Activated naive CD4-positive, alpha-beta T cell treated with anti-CD3 and anti-CD28 coated beads for 36 hours (primary cell): ENCODE measurements around the gene GPR153. TPM values are rescaled to one million over a fixed set of nuclear protein-coding genes. Genes with fewer than 3 reads are reported as not detected.

Experiments used
- CTCF ChIA-PET: fragments of 350-600 bp; sonication (Branson Sonifier 250); formaldehyde crosslinking; loops from one replicate; lab custom pipeline; 2021; ENCODE audit warnings: antibody characterized with exemption; lab: Charles Lee
- DNase-seq: peaks from one replicate; pipeline ENCODE4 v3.0.0-alpha.2; 2020
- H3K27ac Mint-ChIP-seq: one replicate; pipeline ENCODE4 v1.8.0; 2021; ENCODE audit warnings: mild to moderate bottlenecking, mixed read lengths
- H3K27me3 Mint-ChIP-seq: one replicate; pipeline ENCODE4 v1.8.0; 2021; ENCODE audit warnings: low read depth, mixed read lengths
- H3K36me3 Mint-ChIP-seq: one replicate; pipeline ENCODE4 v1.8.0; 2021; ENCODE audit warnings: low read depth, mixed read lengths
- H3K4me1 Mint-ChIP-seq: one replicate; pipeline ENCODE4 v1.8.0; 2021; ENCODE audit warnings: low read depth, mixed read lengths
- H3K4me3 Mint-ChIP-seq: one replicate; pipeline ENCODE4 v1.8.0; 2021; ENCODE audit warnings: mild to moderate bottlenecking, moderate library complexity, mixed read lengths
- H3K9me3 Mint-ChIP-seq: one replicate; pipeline ENCODE4 v1.8.0; 2021; ENCODE audit warnings: mixed read lengths
- intact Hi-C: fragments of 100-400 bp; cut with micrococcal nuclease; formaldehyde crosslinking; loops from one replicate; pipeline ENCODE4 v1.15.1; 2023
- total RNA-seq, 2 experiments: library from RNA; stranded (reverse); gene quantifications; one replicate each; pipeline ENCODE4 v1.2.3, GENCODE V29; 2021

The GPR153 gene
- total RNA-seq, 2 experiments from 2014 or later, result 0.07 TPM

DNA sequence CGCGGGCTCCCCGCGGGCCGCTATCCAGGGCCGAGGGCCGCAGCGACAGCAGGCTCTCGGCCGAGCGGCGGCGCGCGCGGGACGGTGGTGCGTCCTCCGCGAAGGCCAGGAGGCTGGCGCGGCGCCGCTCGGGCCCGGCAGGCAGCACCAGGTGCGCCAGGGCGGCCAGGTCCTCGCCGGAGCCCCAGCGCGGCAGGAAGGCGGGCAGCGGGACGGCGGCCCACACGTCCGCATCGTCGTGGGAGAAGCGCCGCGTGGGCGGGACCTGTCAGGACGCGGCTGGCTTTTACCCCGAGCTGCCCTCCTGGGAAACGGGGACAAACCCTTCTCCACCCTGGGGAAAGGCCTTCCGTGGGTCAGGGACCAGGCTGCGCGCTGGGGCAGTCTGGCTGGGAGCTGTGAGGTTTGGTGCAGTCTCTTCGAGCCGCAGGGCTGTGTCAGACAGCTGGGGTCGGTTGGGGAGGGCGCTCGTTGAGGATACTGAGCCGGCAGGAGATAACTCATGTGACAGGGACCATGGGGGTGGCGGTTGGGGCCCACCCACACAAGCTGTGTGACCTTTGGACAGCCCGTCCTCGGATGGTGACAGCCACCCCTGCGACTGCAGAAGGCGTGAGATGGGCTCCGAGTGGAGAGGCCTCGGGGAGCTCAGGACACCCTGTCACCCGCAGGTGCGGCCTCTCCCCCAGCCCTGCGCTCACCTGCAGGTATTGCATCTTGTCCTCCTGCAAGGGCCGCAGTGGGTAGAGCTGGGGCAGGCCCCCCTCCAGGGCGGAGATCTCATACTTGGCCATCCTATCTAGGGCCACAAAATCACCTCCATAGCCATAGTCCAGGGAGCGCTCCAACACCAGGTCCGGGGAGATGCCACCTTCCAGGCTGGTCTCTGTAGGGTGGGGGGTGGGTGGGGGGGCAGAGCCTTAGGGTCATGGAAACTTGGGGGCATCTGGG is 10.9 kb downstream of the GPR153 start:
- CTCF ChIA-PET, result no interaction called here
- DNase-seq, result no peak
- intact Hi-C loops, result loop anchor here (5.0 kb wide), 2 partner anchors 227 to 738 kb away; no protein-coding TSS in a partner anchor
- H3K36me3 Mint-ChIP-seq, result no peaks in the 10 kb centered on the region
- no peak overlapping the region for H3K27ac Mint-ChIP-seq
- no peak overlapping the region for H3K4me3 Mint-ChIP-seq
- H3K4me1 Mint-ChIP-seq, result peaks cover 5% of the 10 kb centered on the region
- H3K9me3 Mint-ChIP-seq, result no peaks in the 10 kb centered on the region
- peaks cover 31% of the 10 kb centered on the region for H3K27me3 Mint-ChIP-seq

- no peak overlapping the region for H3K4me3 Mint-ChIP-seq
- no peaks in the 10 kb centered on the region for H3K9me3 Mint-ChIP-seq
- CTCF ChIA-PET, result interaction anchor here (1.0 to 4.2 kb wide), 3 partner anchors 9 to 190 kb away, joined by 3 to 49 read pairs (median 25); no protein-coding TSS in a partner anchor
- peaks cover 37% of the 10 kb centered on the region for H3K27me3 Mint-ChIP-seq
- no peak overlapping the region for H3K27ac Mint-ChIP-seq
- peaks cover 8% of the 10 kb centered on the region for H3K4me1 Mint-ChIP-seq
- DNase-seq, result no peak
- intact Hi-C loops, result loop anchor here (5.0 kb wide), 2 partner anchors 228 to 737 kb away; no protein-coding TSS in a partner anchor
- H3K36me3 Mint-ChIP-seq, result no peaks in the 10 kb centered on the region
Observed at GRCh38 chr1:6248932-6249738, 11.8 kb downstream of the GPR153 start.

DNA sequence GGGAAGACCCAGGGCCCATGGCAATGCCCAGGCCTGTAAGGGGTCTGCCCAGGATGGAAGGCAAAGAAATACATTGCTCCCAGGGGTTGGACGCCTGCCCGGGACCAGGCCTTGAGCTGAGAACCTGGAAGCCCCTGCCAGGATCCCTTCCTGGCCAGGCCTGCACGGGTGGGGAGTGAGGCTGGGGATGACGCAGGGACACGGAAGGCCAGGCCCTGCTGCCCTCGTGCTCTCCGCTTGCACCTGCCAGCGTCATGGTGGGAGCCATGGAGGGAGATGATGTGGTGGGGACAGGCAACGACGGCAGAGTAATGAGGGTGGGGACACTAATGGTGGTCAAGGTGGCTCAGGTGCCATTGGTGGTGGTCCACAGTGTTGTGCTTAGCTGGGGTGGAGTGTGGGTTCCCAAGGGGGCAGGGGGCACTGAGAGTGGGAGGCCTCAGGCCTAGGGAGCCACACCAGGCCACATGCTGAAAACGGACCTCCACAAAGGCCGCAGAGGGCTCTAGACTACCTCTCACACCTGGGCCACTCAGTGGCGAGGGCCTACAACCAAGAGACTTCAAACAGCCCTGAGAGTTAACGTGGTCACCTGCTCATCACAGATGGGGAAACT is 12.6 kb downstream of the GPR153 start:
- no peaks in the 10 kb centered on the region for H3K9me3 Mint-ChIP-seq
- peaks cover 8% of the 10 kb centered on the region for H3K4me1 Mint-ChIP-seq
- peaks cover 44% of the 10 kb centered on the region for H3K27me3 Mint-ChIP-seq
- H3K36me3 Mint-ChIP-seq, result no peaks in the 10 kb centered on the region
- no peak overlapping the region for H3K4me3 Mint-ChIP-seq
- intact Hi-C loops, result loop anchor here (5.0 kb wide), 2 partner anchors 229 to 736 kb away; no protein-coding TSS in a partner anchor
- no peak overlapping the region for H3K27ac Mint-ChIP-seq
- CTCF ChIA-PET, result interaction anchor here (1.0 to 4.2 kb wide), 9 partner anchors 9 to 191 kb away, joined by 3 to 49 read pairs (median 9); partner anchors contain the start of genes ACOT7 and ICMT
- DNase-seq, result no peak

DNA sequence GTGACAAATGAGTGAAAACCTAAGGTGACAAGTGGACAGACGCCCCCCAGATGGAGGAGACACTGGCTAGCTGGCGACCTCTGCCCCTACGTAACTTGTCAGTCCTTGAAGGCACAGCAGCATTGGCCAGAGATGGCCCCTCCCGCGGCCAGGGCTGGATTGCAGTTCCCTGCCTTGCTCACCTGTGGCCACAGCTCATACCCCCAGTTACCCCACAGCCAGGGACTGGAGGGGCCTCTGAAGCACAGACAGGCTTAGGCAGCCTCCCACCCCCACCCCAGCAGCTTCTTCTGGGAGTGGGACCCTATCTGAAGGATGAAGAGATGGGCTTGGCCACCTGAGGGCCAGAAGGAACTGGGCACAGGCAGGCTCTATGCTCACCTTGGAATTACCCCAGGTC is 13.2 kb downstream of the GPR153 start:
- DNase-seq, result no peak
- Mint-ChIP-seq H3K36me3 (no peaks in the 10 kb centered on the region), H3K27me3 (peaks cover 48% of the 10 kb centered on the region), H3K4me3 (no peak overlapping the region), H3K4me1 (peaks cover 8% of the 10 kb centered on the region), H3K9me3 (no peaks in the 10 kb centered on the region), H3K27ac (no peak overlapping the region)
- CTCF ChIA-PET, result interaction anchor here (0.8 to 4.2 kb wide), 15 partner anchors 9 to 202 kb away, joined by 3 to 49 read pairs (median 8); partner anchors contain the start of genes ACOT7 and ICMT
- intact Hi-C loops, result loop anchor here (2.0 to 5.0 kb wide), 3 partner anchors 149 to 735 kb away; no protein-coding TSS in a partner anchor

- DNase-seq, result peak; percentile 82
- peaks cover 48% of the 10 kb centered on the region for H3K27me3 Mint-ChIP-seq
- H3K4me1 Mint-ChIP-seq, result peaks cover 8% of the 10 kb centered on the region
- intact Hi-C loops, result loop anchor here (1.0 to 5.0 kb wide), 6 partner anchors 97 to 734 kb away; no protein-coding TSS in a partner anchor
- peak overlapping the region; percentile 36 for H3K4me3 Mint-ChIP-seq
- CTCF ChIA-PET, result interaction anchor here (0.7 to 4.2 kb wide), 30 partner anchors 8 to 348 kb away, joined by 3 to 49 read pairs (median 4); partner anchors contain the start of genes ACOT7 and ICMT
- no peaks in the 10 kb centered on the region for H3K36me3 Mint-ChIP-seq
- H3K27ac Mint-ChIP-seq, result no peak overlapping the region
- no peaks in the 10 kb centered on the region for H3K9me3 Mint-ChIP-seq
Observed at GRCh38 chr1:6246497-6247467, 14.1 kb downstream of the GPR153 start.

GRCh38 chr1:6245869-6246496 is 14.9 kb downstream of the GPR153 start:
- Mint-ChIP-seq H3K4me3 (no peak overlapping the region), H3K36me3 (no peaks in the 10 kb centered on the region), H3K4me1 (peaks cover 14% of the 10 kb centered on the region), H3K27ac (no peak overlapping the region), H3K9me3 (no peaks in the 10 kb centered on the region), H3K27me3 (peaks cover 54% of the 10 kb centered on the region)
- CTCF ChIA-PET, result interaction anchor here (0.8 to 4.2 kb wide), 24 partner anchors 8 to 349 kb away, joined by 3 to 49 read pairs (median 5); partner anchors contain the start of genes ACOT7 and ICMT
- peak; percentile 59 for DNase-seq
- intact Hi-C loops, result loop anchor here (1.0 to 5.0 kb wide), 9 partner anchors 10 to 734 kb away; no protein-coding TSS in a partner anchor

GRCh38 chr1:6245086-6245868 is 15.6 kb downstream of the GPR153 start:
- CTCF ChIA-PET, result interaction anchor here (0.6 to 4.2 kb wide), 15 partner anchors 9 to 194 kb away, joined by 3 to 49 read pairs (median 6); partner anchors contain the start of genes ACOT7, ICMT and RPL22
- Mint-ChIP-seq H3K36me3 (no peaks in the 10 kb centered on the region), H3K4me3 (no peak overlapping the region), H3K27ac (no peak overlapping the region), H3K27me3 (peaks cover 54% of the 10 kb centered on the region), H3K9me3 (no peaks in the 10 kb centered on the region), H3K4me1 (peaks cover 14% of the 10 kb centered on the region)
- DNase-seq, result peak; percentile 79
- intact Hi-C loops, result loop anchor here (1.0 to 5.0 kb wide), 5 partner anchors 9 to 733 kb away; no protein-coding TSS in a partner anchor

GRCh38 chr1:6244401-6245049 is 16.4 kb downstream of the GPR153 start:
- CTCF ChIA-PET, result interaction anchor here (0.6 to 4.1 kb wide), 6 partner anchors 45 to 158 kb away, joined by 3 to 25 read pairs (median 4); partner anchors contain the start of genes ACOT7 and RPL22
- peaks cover 54% of the 10 kb centered on the region for H3K27me3 Mint-ChIP-seq
- intact Hi-C loops, result loop anchor here (1.0 to 5.0 kb wide), 5 partner anchors 8 to 732 kb away; no protein-coding TSS in a partner anchor
- H3K9me3 Mint-ChIP-seq, result no peaks in the 10 kb centered on the region
- H3K4me3 Mint-ChIP-seq, result no peak overlapping the region
- no peak for DNase-seq
- H3K4me1 Mint-ChIP-seq, result peaks cover 14% of the 10 kb centered on the region
- H3K27ac Mint-ChIP-seq, result no peak overlapping the region
- no peaks in the 10 kb centered on the region for H3K36me3 Mint-ChIP-seq

GRCh38 chr1:6243993-6244392 is 16.9 kb downstream of the GPR153 start, which contains the start of gene HES3:
Gene HES3, plus strand, starts transcription at chr1:6244179. Its CDS starts 187 bp downstream, at chr1:6244366.
- Mint-ChIP-seq H3K27ac (no peak within 1 kb of the TSS), H3K27me3 (peaks cover 57% of the 10 kb centered on the region), H3K4me1 (peaks cover 14% of the 10 kb centered on the region), H3K36me3 (no peaks in the 10 kb centered on the region), H3K4me3 (no peak within 1 kb of the TSS), H3K9me3 (no peaks in the 10 kb centered on the region)
- no peak for DNase-seq
- intact Hi-C loops, result loop anchor here (2.0 kb wide), 1 partner anchor 191 kb away; no protein-coding TSS in a partner anchor
- CTCF ChIA-PET, result interaction anchor here (1.1 to 1.7 kb wide), 2 partner anchors 45 to 135 kb away, joined by 5 to 8 read pairs; partner anchors contain the start of gene RPL22
